ENCODE measurements around the gene PRR19.

PRR19 gene

DNA sequence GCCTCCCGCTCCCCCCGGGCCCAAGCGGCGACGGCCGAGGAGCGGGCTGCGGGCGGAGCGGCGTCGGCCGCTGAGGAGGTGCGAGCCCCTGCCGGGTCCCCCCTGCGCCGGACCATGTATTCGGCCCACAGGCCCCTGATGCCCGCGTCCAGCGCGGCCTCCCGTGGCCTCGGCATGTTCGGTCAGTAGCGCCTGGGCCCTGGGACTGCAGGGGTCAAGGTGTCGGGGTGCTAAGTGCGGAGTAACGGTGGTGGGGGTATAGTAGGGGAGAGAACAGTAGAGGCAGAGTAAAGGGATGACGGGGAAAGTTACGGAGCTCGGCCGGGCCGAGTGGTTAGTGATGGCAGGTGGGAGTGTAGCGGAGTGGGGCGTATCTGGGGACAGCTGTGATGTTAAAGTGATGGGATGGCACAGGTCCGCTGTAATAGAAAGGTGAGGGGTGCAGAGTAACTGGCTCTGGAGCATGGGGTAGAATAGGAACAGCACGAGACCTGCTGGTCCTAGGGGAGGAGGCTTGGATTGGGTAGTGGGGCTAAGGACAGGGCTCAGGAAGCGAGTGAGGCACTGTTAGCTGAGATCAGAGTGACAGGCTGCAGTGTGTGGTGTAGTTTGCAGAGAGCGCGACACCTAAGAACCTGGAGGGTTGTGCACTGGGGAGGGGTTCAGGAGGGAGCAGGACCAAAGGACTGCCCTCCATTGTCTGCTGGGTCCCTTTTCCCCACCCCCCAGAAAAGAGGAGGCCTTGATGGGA lies 17.2 kb upstream of the PRR19 start:
- ATAC-seq: no peak

DNA sequence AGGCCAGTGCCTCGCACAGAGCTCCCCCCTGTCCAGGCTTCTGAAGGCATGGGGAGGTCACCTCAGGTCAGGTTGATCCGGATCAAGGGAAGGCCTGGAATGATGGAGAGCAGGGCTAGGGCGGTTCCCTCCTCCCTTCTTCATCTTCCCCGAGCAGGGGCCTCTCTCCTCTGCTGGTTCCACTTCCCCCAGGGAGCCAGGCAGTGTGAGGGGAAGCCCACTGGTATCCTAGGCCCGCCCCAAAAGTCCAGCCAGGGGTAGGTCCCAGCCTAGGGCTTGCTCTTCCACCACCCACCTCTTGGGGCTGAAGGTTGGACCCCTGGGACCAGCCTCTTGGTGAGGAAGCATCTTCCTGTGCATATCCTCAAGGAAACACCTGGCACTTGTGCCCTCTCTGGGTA lies 16.4 kb upstream of the PRR19 start:
- ATAC-seq: no peak

DNA sequence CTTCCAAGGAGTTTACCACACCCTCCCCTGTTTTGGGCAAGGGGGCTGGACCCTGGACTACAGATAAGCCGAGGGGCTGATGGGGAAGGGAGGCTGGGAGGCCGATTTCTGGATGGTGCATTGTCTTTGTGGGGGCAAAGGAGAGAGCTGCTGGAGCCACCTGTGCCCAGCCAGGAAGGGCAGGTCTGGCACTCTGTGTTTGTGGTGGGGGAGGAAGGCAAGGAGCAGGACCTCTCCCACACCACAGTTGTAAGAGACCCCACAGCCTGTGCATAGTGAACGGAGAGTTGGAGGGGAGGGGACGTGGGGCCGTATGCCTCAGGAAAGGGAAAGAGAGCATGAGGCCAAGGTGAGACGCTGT lies 16.0 kb upstream of the PRR19 start:
- no peak for ATAC-seq

- ATAC-seq: no peak
These were observed 15.4 kb upstream of the PRR19 start for GRCh38 chr19:42286349-42287016.

- ATAC-seq: no peak
These were observed 14.7 kb upstream of the PRR19 start for GRCh38 chr19:42287017-42287826.

- ATAC-seq: no peak
These were observed 14.2 kb upstream of the PRR19 start for GRCh38 chr19:42287827-42288107.

- ATAC-seq: no peak
These were observed 13.5 kb upstream of the PRR19 start for GRCh38 chr19:42288387-42288786.

- ATAC-seq: no peak
These were observed 12.9 kb upstream of the PRR19 start for GRCh38 chr19:42288881-42289555.

DNA sequence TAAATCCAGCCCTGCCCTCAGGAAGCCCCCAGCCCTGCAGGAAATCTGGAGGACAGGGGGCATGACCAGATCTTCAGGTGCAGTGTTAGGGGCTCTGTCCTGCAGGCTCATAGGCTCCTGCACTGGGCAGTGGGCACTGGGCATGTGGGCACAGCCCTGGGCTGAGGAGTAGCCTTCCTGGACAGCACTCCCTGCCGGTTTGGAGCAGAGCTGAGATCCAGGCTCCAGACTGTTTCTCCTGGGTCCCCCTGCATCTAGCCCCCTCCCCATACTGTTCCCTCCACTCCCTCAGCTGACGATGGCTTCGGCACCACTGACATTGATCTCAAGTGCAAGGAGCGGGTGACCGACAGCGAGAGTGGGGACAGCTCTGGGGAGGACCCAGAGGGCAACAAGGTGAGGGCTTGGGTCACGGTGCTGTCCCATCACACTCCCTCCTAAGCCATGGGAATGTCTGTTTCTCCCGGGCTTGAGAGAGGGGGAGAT lies 12.3 kb upstream of the PRR19 start:
- no peak for ATAC-seq

GRCh38 chr19:42290136-42290522 lies 11.8 kb upstream of the PRR19 start:
- ATAC-seq: no peak

DNA sequence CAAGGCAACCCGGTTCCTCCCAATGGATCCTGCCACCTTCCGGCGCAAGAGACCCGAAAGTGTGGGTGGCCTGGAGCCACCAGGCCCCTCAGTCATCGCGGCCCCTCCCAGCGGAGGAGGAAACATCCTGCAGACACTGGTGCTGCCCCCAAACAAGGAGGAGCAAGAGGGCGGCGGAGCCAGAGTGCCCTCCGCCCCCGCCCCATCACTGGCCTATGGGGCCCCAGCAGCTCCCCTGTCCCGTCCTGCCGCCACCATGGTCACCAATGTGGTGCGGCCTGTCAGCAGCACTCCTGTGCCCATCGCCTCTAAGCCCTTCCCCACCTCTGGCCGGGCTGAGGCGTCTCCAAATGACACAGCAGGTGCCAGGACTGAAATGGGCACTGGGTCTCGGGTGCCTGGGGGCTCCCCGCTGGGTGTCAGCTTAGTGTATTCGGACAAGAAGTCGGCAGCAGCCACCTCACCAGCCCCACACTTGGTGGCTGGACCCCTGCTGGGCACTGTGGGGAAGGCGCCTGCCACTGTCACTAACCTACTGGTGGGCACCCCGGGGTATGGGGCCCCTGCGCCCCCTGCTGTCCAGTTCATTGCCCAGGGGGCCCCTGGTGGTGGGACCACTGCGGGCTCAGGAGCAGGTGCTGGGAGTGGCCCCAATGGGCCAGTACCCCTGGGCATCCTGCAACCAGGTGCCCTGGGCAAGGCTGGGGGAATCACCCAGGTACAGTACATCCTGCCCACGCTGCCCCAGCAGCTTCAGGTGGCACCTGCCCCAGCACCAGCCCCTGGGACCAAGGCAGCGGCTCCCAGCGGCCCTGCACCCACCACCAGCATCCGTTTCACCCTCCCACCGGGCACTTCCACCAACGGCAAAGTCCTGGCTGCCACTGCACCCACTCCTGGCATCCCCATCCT lies 11.2 kb upstream of the PRR19 start:
- peak; percentile 70 to 71 for ATAC-seq

GRCh38 chr19:42291435-42291810 lies 10.5 kb upstream of the PRR19 start:
- no peak for ATAC-seq

DNA sequence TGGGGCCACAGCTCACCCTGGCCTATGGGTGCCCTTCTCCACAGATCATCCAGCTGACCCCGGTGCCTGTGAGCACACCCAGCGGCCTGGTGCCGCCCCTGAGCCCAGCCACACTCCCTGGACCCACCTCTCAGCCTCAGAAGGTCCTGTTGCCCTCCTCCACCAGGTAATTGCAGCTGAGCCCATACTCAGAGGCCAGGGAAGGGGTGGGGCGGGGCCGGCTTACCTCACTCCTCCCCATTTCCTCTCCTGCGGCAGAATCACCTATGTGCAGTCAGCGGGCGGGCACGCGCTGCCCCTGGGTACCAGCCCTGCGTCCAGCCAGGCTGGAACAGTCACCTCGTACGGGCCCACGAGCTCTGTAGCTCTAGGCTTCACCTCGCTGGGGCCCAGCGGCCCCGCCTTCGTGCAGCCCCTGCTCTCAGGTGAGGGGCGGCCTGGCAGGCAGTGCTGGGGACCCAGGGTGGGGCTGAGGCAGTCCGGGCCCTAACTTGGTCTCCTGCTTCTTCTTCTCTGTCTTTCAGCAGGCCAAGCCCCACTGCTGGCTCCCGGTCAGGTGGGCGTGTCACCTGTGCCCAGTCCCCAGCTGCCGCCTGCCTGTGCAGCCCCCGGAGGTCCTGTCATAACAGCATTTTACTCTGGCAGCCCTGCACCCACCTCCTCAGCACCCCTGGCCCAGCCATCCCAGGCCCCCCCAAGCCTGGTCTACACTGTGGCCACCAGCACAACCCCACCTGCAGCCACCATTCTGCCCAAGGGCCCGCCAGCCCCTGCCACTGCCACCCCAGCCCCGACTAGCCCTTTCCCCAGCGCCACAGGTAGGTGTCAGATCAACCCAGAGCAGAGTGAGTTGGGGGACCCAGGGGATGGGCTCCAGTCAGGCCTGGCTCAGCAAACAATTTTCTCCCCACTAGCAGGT lies 9.6 kb upstream of the PRR19 start:
- ATAC-seq: no peak

DNA sequence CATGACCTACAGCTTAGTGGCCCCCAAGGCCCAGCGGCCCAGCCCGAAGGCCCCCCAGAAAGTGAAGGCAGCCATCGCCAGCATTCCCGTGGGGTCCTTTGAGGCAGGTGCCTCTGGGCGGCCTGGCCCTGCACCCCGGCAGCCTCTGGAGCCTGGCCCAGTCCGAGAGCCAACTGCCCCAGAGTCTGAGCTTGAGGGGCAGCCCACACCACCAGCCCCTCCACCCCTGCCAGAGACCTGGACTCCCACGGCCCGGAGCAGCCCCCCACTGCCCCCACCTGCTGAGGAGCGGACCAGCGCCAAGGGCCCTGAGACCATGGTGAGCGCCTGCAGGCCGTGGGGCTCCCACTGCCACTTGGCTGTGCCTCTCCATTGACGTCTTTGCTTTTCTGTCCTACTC lies 9.0 kb upstream of the PRR19 start:
- no peak for ATAC-seq

DNA sequence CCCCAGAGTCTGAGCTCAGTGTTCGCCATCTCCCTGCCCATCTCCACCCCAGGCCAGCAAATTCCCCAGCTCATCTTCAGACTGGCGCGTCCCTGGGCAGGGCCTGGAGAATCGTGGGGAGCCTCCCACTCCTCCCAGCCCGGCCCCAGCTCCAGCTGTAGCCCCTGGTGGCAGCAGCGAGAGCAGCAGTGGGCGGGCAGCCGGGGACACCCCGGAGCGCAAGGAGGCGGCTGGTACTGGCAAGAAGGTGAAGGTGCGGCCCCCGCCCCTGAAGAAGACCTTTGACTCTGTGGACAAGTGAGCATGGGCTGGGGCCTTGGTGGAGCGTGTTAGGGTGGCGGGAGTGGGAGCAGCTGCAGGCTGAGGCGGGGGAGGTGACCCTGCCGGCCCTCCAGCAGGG lies 8.4 kb upstream of the PRR19 start:
- ATAC-seq: no peak

DNA sequence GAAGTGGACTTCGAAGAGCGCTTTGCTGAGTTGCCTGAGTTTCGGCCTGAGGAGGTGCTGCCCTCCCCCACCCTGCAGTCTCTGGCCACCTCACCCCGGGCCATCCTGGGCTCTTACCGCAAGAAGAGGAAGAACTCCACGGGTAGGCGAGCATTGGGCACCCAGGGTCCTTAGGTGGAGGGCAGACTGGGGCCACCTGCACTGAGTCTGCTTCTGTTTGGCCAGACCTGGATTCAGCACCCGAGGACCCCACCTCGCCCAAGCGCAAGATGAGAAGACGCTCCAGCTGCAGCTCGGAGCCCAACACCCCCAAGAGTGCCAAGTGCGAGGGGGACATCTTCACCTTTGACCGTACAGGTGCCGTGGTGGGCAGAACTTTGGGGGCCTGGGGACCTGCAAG lies 8.0 kb upstream of the PRR19 start:
- ATAC-seq: no peak

- no peak for ATAC-seq
These were observed 7.3 kb upstream of the PRR19 start for GRCh38 chr19:42294471-42295137.

DNA sequence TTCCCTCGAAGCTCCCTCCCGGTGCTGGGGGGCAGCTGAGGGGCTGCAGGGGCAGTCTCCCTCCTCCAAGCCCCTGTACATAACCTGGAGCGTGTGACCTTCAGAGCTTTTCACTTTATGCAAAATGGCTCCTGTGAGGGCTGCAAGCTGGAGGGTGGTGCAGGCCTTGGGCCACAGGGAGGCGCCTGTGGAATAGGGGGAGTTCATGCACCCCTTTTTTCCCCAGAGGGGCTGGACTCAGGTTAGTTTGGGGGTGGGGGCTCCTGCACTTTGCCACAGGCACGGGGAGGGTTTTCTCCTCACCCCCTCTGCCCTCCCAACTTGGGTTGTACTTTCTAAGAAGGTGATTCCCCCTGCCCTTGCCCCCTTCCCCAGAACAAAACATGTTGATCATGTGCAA lies 6.6 kb upstream of the PRR19 start:
- no peak for ATAC-seq

DNA sequence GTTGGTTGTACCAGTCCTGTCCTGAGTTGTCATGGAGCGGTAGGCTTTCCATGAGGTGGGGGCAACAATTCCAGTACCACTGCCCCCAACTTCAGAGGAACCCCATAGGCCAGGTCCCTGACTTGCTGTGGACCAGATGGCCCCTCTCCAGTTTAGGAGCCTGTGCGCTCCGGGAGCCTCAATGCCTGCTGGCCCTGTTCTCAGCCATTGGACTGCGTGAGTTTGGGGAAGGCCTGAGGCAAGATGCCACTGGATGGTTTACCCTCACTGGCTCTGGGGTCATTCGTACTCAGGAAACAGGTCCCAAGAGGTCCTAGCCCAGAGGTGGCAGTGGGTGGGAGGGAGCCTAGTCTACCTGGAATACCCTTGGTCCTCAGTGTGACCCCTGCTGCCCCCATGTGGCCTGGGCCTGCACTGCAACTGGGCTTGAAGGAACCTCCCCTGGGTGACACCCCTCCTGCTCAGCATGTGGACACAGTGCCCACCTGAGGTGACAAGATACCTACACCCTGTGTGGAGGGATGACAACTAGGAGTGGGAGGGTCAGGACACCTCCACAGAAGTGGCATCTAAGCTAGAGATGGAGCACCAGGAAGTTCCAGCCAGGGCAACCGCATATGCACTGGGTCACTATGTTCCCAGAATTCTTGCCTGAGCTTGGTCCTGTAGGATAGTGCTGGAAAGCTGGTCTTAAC lies 6.0 kb upstream of the PRR19 start:
- peak; percentile 86 to 90 for ATAC-seq

GRCh38 chr19:42297039-42297438 lies 4.9 kb upstream of the PRR19 start:
- ATAC-seq: no peak
